ENCODE measurements around the gene RNF157. TPM values are rescaled to one million over a fixed set of nuclear protein-coding genes. Genes with fewer than 3 reads are reported as not detected.

The RNF157 gene
- total and polyA plus RNA-seq, 9 of the 15 experiments (the other 6 are each of a cell fraction or from before 2014, with no cell fraction given): 8.1 to 31.7 (median 20.8) TPM

DNA sequence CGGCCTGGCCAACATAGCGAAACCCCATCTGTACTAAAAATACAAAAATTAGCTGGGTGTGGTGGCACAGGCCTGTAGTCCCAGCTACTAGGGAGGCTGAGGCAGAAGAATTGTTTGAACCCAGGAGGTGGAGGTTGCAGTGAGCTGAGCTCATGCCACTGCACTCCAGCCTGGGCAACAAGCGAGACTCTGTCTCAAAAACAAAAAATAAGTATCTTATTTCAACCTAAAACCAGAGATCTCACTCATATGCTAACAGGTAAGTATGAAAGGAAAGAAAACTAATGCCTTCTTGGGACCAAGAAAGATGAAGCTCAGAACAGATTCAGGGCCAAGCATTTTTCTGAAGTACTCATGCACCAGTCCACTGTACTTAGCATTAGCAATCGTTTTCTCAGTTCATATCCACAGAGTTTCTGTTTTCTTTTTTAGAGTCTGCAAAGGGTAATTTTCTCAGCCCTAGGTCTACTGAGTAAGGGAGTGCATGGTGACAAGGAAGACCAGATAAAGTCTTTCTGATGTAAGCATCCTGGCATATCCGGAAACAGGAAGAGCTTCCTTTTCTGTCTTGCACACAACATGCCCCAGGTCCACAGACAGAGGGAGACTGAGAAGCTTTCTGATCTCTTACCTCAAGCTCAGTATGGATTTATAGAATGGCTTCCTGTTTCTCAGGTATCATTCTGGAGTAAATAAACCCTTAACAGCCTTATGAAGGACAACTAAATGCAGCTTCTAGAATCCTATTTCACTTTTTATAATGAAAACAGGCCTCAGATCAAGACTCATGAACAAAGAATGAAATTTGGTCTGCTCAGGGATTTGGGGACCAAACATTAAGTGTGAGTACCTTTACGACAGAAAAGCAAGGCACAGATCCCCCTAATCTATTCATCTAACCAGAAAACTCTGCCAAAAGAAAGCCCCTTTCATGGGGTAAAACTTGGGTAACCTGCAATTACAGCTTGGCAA is 60.5 kb downstream of the RNF157 start (continued):
- TF ChIP-seq, protein P1, sequence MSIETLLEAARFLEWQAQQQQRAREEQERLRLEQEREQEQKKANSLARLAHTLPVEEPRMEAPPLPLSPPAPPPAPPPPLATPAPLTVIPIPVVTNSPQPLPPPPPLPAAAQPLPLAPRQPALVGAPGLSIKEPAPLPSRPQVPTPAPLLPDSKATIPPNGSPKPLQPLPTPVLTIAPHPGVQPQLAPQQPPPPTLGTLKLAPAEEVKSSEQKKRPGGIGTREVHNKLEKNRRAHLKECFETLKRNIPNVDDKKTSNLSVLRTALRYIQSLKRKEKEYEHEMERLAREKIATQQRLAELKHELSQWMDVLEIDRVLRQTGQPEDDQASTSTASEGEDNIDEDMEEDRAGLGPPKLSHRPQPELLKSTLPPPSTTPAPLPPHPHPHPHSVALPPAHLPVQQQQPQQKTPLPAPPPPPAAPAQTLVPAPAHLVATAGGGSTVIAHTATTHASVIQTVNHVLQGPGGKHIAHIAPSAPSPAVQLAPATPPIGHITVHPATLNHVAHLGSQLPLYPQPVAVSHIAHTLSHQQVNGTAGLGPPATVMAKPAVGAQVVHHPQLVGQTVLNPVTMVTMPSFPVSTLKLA (conservative IDR thresholded peaks at IDR 0.05): peak in 1 of 2 experiments; percentile 44; a peak in 1 of 4 replicates
- TF ChIP-seq CREM (IDR thresholded peaks at IDR 0.05; ENCODE audit: low read depth) (peak; percentile 62; the same call in 1 of the 2 replicates), MXI1 (IDR thresholded peaks at IDR 0.05; ENCODE audit: low read depth, low read length) (no peak), NFYB (IDR thresholded peaks at IDR 0.05; ENCODE audit: extremely low read depth, insufficient read length) (no peak), CBX5 (IDR thresholded peaks at IDR 0.05; ENCODE audit: borderline replicate concordance, low read depth) (no peak), SPI1 (IDR thresholded peaks at IDR 0.05; ENCODE audit: borderline replicate concordance, low read depth, low read length) (peak; percentile 81), PKNOX1 (IDR thresholded peaks at IDR 0.05) (peak; percentile 52; the same call in 1 of the 2 replicates), GTF2A2 (tag; IDR thresholded peaks at IDR 0.05) (0 out of 2 replicates have a peak, but pooled peaks have one; percentile 16), KAT2B (IDR thresholded peaks at IDR 0.05; ENCODE audit: low read depth, low read length) (no peak), E4F1 (CRISPR knock-in tag; IDR thresholded peaks at IDR 0.05; ENCODE audit: borderline replicate concordance) (peak; percentile 30; the same call in 1 of the 2 replicates), MEF2D (tag; conservative IDR thresholded peaks at IDR 0.05; ENCODE audit: low read depth) (no peak), LEF1 (IDR thresholded peaks at IDR 0.05) (peak; percentile 20; the same call in 1 of the 2 replicates), CXXC5 (CRISPR knock-in tag; IDR thresholded peaks at IDR 0.05) (peak; percentile 28), RCOR1 (IDR thresholded peaks at IDR 0.05; ENCODE audit: borderline replicate concordance in 1 of 2, low read depth in 2 of 2, low read length in 2 of 2) (peak in 1 of 2 experiments; percentile 74; a peak in 2 of 4 replicates), CEBPG (CRISPR knock-in tag; IDR thresholded peaks at IDR 0.05) (peak; percentile 81), CEBPG (tag; conservative IDR thresholded peaks at IDR 0.05 in 1 of 2, IDR thresholded peaks at IDR 0.05 in 1 of 2) (peak; percentile 32 to 79; a peak in 3 of 4 replicates), PYGO2 (tag; IDR thresholded peaks at IDR 0.05) (no peak), ZNF445 (CRISPR knock-in tag; IDR thresholded peaks at IDR 0.05; ENCODE audit: low read depth) (no peak), ETV5 (CRISPR knock-in tag; IDR thresholded peaks at IDR 0.05; ENCODE audit: low read depth) (peak; percentile 88), MYC (IDR thresholded peaks at IDR 0.05; ENCODE audit: low read depth, low read length) (peak; percentile 89), MYC (CRISPR knock-in tag; IDR thresholded peaks at IDR 0.05; ENCODE audit: borderline replicate concordance, low read depth) (no peak), GABPA (tag; conservative IDR thresholded peaks at IDR 0.05; ENCODE audit: low read depth) (peak; percentile 86), GATAD2B (IDR thresholded peaks at IDR 0.05; ENCODE audit: borderline replicate concordance) (0 out of 2 replicates have a peak, but pooled peaks have one; percentile 55)
